OCI-LY1 (cell line): ENCODE data around the gene ADK.

Source experiments
- H2AFZ ChIP-seq: fragments of 200-600 bp; sonication (generic), shearing (Covaris generic); 2 replicates; pipeline ENCODE4 v1.6.0; 2014; ENCODE audit warnings: antibody characterized with exemption, mild to moderate bottlenecking, low read length
- H3F3A ChIP-seq: fragments of 200-600 bp; sonication (generic), shearing (Covaris generic); 2 replicates; pipeline ENCODE4 v1.6.0; 2014; ENCODE audit warnings: mild to moderate bottlenecking, antibody characterized with exemption, low read length, moderate library complexity; ENCODE audit not compliant: insufficient read depth
- H3K27ac ChIP-seq: fragments of 200-600 bp; sonication (generic); 2 replicates; pipeline ENCODE4 v1.5.1; 2014; ENCODE audit warnings: low read length, mixed run types, mild to moderate bottlenecking, low read depth; ENCODE audit not compliant: poor library complexity, severe bottlenecking
- H3K27me3 ChIP-seq: fragments of 200-600 bp; sonication (generic); 2 replicates; pipeline ENCODE4 v1.6.0; 2014; ENCODE audit warnings: antibody characterized with exemption, mild to moderate bottlenecking, low read length, moderate library complexity; ENCODE audit not compliant: insufficient read depth
- H3K36me3 ChIP-seq: fragments of 200-600 bp; sonication (generic); 2 replicates; pipeline ENCODE4 v1.6.1; 2014; ENCODE audit warnings: mild to moderate bottlenecking, antibody characterized with exemption, low read length, moderate library complexity, mixed read lengths; ENCODE audit not compliant: insufficient read depth
- H3K4me1 ChIP-seq: fragments of 200-600 bp; sonication (generic); 2 replicates; pipeline ENCODE4 v1.5.1; 2014; ENCODE audit warnings: mild to moderate bottlenecking, low read length, moderate library complexity; ENCODE audit not compliant: insufficient read depth, severe bottlenecking
- H3K4me2 ChIP-seq: fragments of 200-600 bp; sonication (generic), shearing (Covaris generic); 2 replicates; pipeline ENCODE4 v1.6.1; 2014; ENCODE audit warnings: low read length
- H3K4me3 ChIP-seq: fragments of 200-600 bp; sonication (generic); 2 replicates; pipeline ENCODE4 v1.5.1; 2014; ENCODE audit warnings: low read length, low read depth, mild to moderate bottlenecking, mixed read lengths; ENCODE audit not compliant: poor library complexity, severe bottlenecking
- H3K79me2 ChIP-seq: fragments of 200-600 bp; shearing (Covaris generic); 2 replicates; pipeline ENCODE4 v1.6.1; 2016; ENCODE audit warnings: mixed run types, low read length, mixed read lengths; ENCODE audit not compliant: insufficient read depth
- H3K9ac ChIP-seq: fragments of 200-600 bp; sonication (generic), shearing (Covaris generic); 2 replicates; pipeline ENCODE4 v1.6.1; 2014; ENCODE audit warnings: mild to moderate bottlenecking, low read length, mixed read lengths
- H3K9me2 ChIP-seq: fragments of 200-600 bp; sonication (generic), shearing (Covaris generic); 2 replicates; pipeline ENCODE4 v1.6.1; 2014; ENCODE audit warnings: low read depth, mild to moderate bottlenecking, low read length, mixed read lengths
- H3K9me3 ChIP-seq: fragments of 200-600 bp; shearing (Covaris generic); 2 replicates; pipeline ENCODE4 v1.6.1; 2014; ENCODE audit warnings: low read length, mixed read lengths
- H4K20me1 ChIP-seq: fragments of 200-600 bp; sonication (generic), shearing (Covaris generic); 2 replicates; pipeline ENCODE4 v1.6.0; 2016; ENCODE audit warnings: mild to moderate bottlenecking, low read length; ENCODE audit not compliant: insufficient read depth
- EZH2 ChIP-seq: fragments of 200-600 bp; sonication (generic), shearing (Covaris generic); IDR thresholded peaks from 2 replicates; pipeline ENCODE4 v1.8.0; 2017; ENCODE audit warnings: borderline replicate concordance, mixed run types, mild to moderate bottlenecking, antibody characterized with exemption, low read length, moderate library complexity, mixed read lengths
- TF ChIP-seq, protein P1 (sequence below): fragments of 200-600 bp; sonication (generic), shearing (Covaris generic); IDR thresholded peaks from 2 replicates; pipeline ENCODE4 v1.5.1; 2017; ENCODE audit warnings: mild to moderate bottlenecking, antibody characterized with exemption, low read length, moderate library complexity, mixed read lengths

Gene ADK

DNA sequence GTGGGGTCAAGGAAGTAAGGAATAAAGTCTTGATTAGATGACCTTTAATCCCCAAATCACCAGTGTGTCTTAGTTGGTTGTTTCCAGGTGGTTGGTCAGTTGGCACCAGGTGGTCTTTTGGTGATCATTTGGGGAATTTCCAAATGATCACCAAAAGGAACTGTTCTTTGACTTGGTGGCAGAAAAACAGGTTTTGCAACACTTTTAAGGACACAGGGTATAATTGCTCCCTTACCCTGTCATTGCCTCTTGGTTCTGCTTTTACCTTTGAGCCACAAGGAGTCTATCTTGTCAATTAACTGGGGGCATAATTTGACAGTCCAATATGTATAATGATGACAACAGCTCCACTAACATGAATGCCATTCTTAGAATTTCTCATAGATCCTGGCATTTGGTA, 104.2 kb downstream of the ADK start:
- Histone ChIP-seq H3K36me3 (no peaks in the 10 kb centered on the region), H3K27ac (no peak overlapping the region), H3K4me3 (no peak overlapping the region), H3K4me1 (peaks cover 21% of the 10 kb centered on the region), H2AFZ (no peak overlapping the region), H3K9me3 (no peaks in the 10 kb centered on the region), H3K9me2 (no peaks in the 10 kb centered on the region), H3F3A (no peaks in the 10 kb centered on the region; the same call in 1 of the 2 replicates), H4K20me1 (no peaks in the 10 kb centered on the region), H3K27me3 (no peaks in the 10 kb centered on the region), H3K9ac (no peak overlapping the region), H3K4me2 (no peak overlapping the region), H3K79me2 (no peaks in the 10 kb centered on the region)
- TF ChIP-seq, protein P1, sequence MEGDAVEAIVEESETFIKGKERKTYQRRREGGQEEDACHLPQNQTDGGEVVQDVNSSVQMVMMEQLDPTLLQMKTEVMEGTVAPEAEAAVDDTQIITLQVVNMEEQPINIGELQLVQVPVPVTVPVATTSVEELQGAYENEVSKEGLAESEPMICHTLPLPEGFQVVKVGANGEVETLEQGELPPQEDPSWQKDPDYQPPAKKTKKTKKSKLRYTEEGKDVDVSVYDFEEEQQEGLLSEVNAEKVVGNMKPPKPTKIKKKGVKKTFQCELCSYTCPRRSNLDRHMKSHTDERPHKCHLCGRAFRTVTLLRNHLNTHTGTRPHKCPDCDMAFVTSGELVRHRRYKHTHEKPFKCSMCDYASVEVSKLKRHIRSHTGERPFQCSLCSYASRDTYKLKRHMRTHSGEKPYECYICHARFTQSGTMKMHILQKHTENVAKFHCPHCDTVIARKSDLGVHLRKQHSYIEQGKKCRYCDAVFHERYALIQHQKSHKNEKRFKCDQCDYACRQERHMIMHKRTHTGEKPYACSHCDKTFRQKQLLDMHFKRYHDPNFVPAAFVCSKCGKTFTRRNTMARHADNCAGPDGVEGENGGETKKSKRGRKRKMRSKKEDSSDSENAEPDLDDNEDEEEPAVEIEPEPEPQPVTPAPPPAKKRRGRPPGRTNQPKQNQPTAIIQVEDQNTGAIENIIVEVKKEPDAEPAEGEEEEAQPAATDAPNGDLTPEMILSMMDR, result no peak

DNA sequence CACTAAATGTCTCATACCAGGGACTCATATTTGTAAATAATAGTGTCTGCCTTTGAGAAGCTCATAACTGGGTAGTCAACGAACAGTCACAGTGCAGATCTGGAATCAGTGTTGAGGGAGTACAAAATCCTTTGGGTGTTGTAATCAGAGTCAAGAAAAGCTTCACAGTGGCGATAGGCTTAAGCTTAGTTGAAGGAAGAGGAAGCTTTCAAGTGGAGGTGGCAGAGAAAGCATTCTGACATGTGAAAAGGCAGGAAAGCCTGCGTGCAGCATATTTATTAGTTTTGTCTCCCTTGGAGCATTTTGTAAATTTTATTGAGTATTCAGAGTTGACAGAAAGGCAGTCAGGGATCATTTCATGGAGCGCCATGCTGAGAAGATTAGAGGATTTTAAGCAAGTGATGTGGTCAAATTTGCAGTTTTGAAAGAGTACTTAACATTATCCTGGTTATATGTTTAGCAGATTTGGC, 104.9 kb downstream of the ADK start:
- H3K27me3 ChIP-seq, result no peaks in the 10 kb centered on the region
- no peak overlapping the region for H3K27ac ChIP-seq
- no peaks in the 10 kb centered on the region for H4K20me1 ChIP-seq
- H3K9ac ChIP-seq, result no peak overlapping the region
- H3F3A ChIP-seq, result no peaks in the 10 kb centered on the region; the same call in 1 of the 2 replicates
- no peak overlapping the region for H3K4me3 ChIP-seq
- TF ChIP-seq, protein P1, result no peak
- TF ChIP-seq EZH2, result no peak
- H3K4me2 ChIP-seq, result no peak overlapping the region
- no peaks in the 10 kb centered on the region for H3K9me3 ChIP-seq
- no peaks in the 10 kb centered on the region for H3K9me2 ChIP-seq
- peaks cover 21% of the 10 kb centered on the region for H3K4me1 ChIP-seq
- no peak overlapping the region for H2AFZ ChIP-seq
- H3K79me2 ChIP-seq, result no peaks in the 10 kb centered on the region
- H3K36me3 ChIP-seq, result no peaks in the 10 kb centered on the region

DNA sequence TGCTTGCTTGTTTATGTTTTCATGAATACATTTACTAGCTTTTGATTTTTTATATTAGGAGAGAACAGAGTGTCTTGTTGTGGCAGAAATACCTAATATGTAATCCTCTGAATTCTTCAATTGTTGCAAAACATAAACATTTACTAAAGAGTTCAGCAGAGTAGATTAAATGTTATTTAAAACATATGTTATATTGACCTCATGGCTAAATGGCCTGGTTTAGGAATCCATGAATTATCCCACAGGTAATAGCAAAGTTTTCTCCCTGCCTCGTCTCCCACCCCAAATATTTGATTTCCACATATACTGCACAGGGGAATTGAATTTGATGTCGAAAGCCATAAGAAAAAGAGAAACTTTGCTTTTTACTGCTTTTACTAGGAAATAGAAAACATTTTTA, 111.8 kb downstream of the ADK start:
- H3K79me2 ChIP-seq, result peaks cover 6% of the 10 kb centered on the region; the same call in 1 of the 2 replicates
- no peak overlapping the region for H3K4me3 ChIP-seq
- TF ChIP-seq EZH2, result no peak
- TF ChIP-seq, protein P1, result no peak
- H3K4me2 ChIP-seq, result no peak overlapping the region
- no peaks in the 10 kb centered on the region for H3K9me3 ChIP-seq
- no peaks in the 10 kb centered on the region for H4K20me1 ChIP-seq
- no peaks in the 10 kb centered on the region for H3K9me2 ChIP-seq
- no peak overlapping the region for H3K27ac ChIP-seq
- no peaks in the 10 kb centered on the region for H3K36me3 ChIP-seq
- H3K9ac ChIP-seq, result no peak overlapping the region
- no peak overlapping the region for H2AFZ ChIP-seq
- H3K27me3 ChIP-seq, result no peaks in the 10 kb centered on the region
- H3F3A ChIP-seq, result no peaks in the 10 kb centered on the region
- peaks cover 8% of the 10 kb centered on the region for H3K4me1 ChIP-seq
